ENCODE results near the gene CD2. TPM values are rescaled to one million over a fixed set of nuclear protein-coding genes. Genes with fewer than 3 reads are reported as not detected.

Gene CD2
- total RNA-seq, 1 donor from 2014 or later: not detected

GRCh38 chr1:116762281-116762680 lies 8.1 kb downstream of the CD2 start:
- DNase-seq: no peak

- DNase-seq: no peak
Observed at GRCh38 chr1:116762781-116763115, 8.5 kb downstream of the CD2 start.

- no peak for DNase-seq
Observed at GRCh38 chr1:116763116-116763786, 9.0 kb downstream of the CD2 start.

GRCh38 chr1:116763787-116764465 lies 9.7 kb downstream of the CD2 start:
- peak; percentile 44 for DNase-seq

- DNase-seq: no peak
Observed at GRCh38 chr1:116764466-116764898, 10.3 kb downstream of the CD2 start.

- DNase-seq: no peak
Observed at GRCh38 chr1:116764906-116765862, 11.0 kb downstream of the CD2 start.

GRCh38 chr1:116765962-116766361 lies 11.7 kb downstream of the CD2 start:
- DNase-seq: no peak

GRCh38 chr1:116766616-116767469 lies 12.6 kb downstream of the CD2 start:
- no peak for DNase-seq

GRCh38 chr1:116767782-116768382 lies 13.7 kb downstream of the CD2 start:
- no peak for DNase-seq

- DNase-seq: no peak
Observed at GRCh38 chr1:116768416-116769103, 14.3 kb downstream of the CD2 start.

- DNase-seq: no peak
Observed at GRCh38 chr1:116769104-116769452, 14.8 kb downstream of the CD2 start.

- peak; percentile 32 for DNase-seq
Observed at GRCh38 chr1:116769561-116769977, 15.3 kb downstream of the CD2 start.

- no peak for DNase-seq
Observed at GRCh38 chr1:116769994-116770393, 15.8 kb downstream of the CD2 start.

- DNase-seq: no peak
Observed at GRCh38 chr1:116770625-116771024, 16.4 kb downstream of the CD2 start.

GRCh38 chr1:116771997-116772647 lies 17.9 kb downstream of the CD2 start:
- no peak for DNase-seq

- DNase-seq: peak; percentile 40
Observed at GRCh38 chr1:116772648-116773045, 18.4 kb downstream of the CD2 start.

GRCh38 chr1:116775116-116775752 lies 21.0 kb downstream of the CD2 start:
- no peak for DNase-seq

GRCh38 chr1:116777831-116778830 lies 23.9 kb downstream of the CD2 start:
- DNase-seq: no peak

- DNase-seq: no peak
Observed at GRCh38 chr1:116781034-116781433, 26.8 kb downstream of the CD2 start.
